CD4-positive, alpha-beta T cell (primary cell): ENCODE measurements around the gene CEMIP2. TPM values are rescaled to one million over a fixed set of nuclear protein-coding genes. Genes with fewer than 3 reads are reported as not detected.

Experiments used
- ATAC-seq: fragments of 200-7000 bp; cut with Tn5 transposase; one replicate; pipeline ENCODE4 v1.10.0; 2022; ENCODE audit warnings: mild to moderate bottlenecking; ENCODE audit not compliant: poor library complexity
- CTCF ChIA-PET: fragments of 350-600 bp; sonication (Branson Sonifier 250); formaldehyde crosslinking; loops from one replicate; lab custom pipeline; 2021; ENCODE audit warnings: antibody characterized with exemption, inconsistent platforms; lab: Charles Lee
- POLR2A ChIA-PET: fragments of 350-600 bp; sonication (Branson Sonifier 250); formaldehyde crosslinking; loops from one replicate; lab custom pipeline; 2021; ENCODE audit warnings: antibody characterized with exemption, inconsistent platforms; lab: Charles Lee
- DNase-seq, 14 experiments: peaks; one replicate each; pipeline ENCODE4 v3.0.0-alpha.2; 2013 to 2020; ENCODE audit warnings: mixed read lengths in 2 of 14
- H3K27ac ChIP-seq, 2 donors: one replicate each; pipeline versions ENCODE4 v1.5.1 to v1.7.0; 2013; ENCODE audit warnings: low read length in 2 of 2, low read depth in 1 of 2, mild to moderate bottlenecking in 1 of 2
- H3K27me3 ChIP-seq, 2 experiments: 1 replicate in 1 of 2; 2 replicates in 1 of 2; pipeline versions ENCODE4 v1.6.1 to v1.7.0; 2013; ENCODE audit warnings: low read length in 2 of 2, control low read depth in 1 of 2, mild to moderate bottlenecking in 1 of 2, moderate library complexity in 1 of 2; ENCODE audit not compliant: insufficient read depth in 2 of 2, control insufficient read depth in 1 of 2
- H3K36me3 ChIP-seq: one replicate; pipeline ENCODE4 v1.6.1; 2013; ENCODE audit warnings: low read length, control low read depth; ENCODE audit not compliant: insufficient read depth
- H3K4me1 ChIP-seq: one replicate; pipeline ENCODE4 v1.6.1; 2013; ENCODE audit warnings: low read length, control low read depth; ENCODE audit not compliant: insufficient read depth
- H3K4me3 ChIP-seq: one replicate; pipeline ENCODE4 v1.5.1; 2013; ENCODE audit warnings: mild to moderate bottlenecking, low read length, moderate library complexity
- H3K9me3 ChIP-seq, 2 experiments: 1 replicate in 1 of 2; 2 replicates in 1 of 2; pipeline versions ENCODE4 v1.6.1 to v1.7.0; 2013; ENCODE audit warnings: low read length in 2 of 2, mild to moderate bottlenecking in 2 of 2, control low read depth in 1 of 2, moderate library complexity in 1 of 2; ENCODE audit not compliant: control insufficient read depth in 1 of 2, insufficient read depth in 1 of 2
- H3K27ac Mint-ChIP-seq: one replicate; pipeline ENCODE4 v1.8.0; 2020; ENCODE audit warnings: mixed read lengths
- H3K27me3 Mint-ChIP-seq: one replicate; pipeline ENCODE4 v1.8.0; 2021; ENCODE audit warnings: mixed read lengths
- H3K36me3 Mint-ChIP-seq: one replicate; pipeline ENCODE4 v1.8.0; 2021; ENCODE audit warnings: low read depth, mixed read lengths
- H3K4me1 Mint-ChIP-seq: one replicate; pipeline ENCODE4 v1.8.0; 2021; ENCODE audit warnings: low read depth, mixed read lengths
- H3K4me3 Mint-ChIP-seq: one replicate; pipeline ENCODE4 v1.8.0; 2020; ENCODE audit warnings: mild to moderate bottlenecking, mixed read lengths
- H3K9me3 Mint-ChIP-seq: one replicate; pipeline ENCODE4 v1.8.0; 2020; ENCODE audit warnings: mixed read lengths
- CTCF ChIP-seq: fragments of 200-600 bp; IDR thresholded peaks from one replicate; pipeline ENCODE4 v1.8.0; 2022; ENCODE audit warnings: antibody characterized with exemption, mild to moderate bottlenecking
- intact Hi-C, 2 experiments: fragments of 100-400 bp; cut with DNase I in 1 of 2; cut with micrococcal nuclease in 1 of 2; formaldehyde crosslinking; loops; one replicate each; pipeline versions ENCODE4 v1.15.1 to v1.9.0; 2023 to 2025; cut with DNase I, micrococcal nuclease
- total RNA-seq, 174 experiments: library from RNA in 2 of 174; stranded (reverse) in 2 of 174; gene quantifications; one replicate each; pipeline ENCODE4 v1.2.3 and lab custom pipeline; 2021 to 2026

CEMIP2 gene
- total RNA-seq, 2 experiments from 2014 or later = 301 to 305 TPM

GRCh38 chr9:71656496-71656895 is 111.8 kb downstream of the CEMIP2 start:
- no peak for DNase-seq
- Histone ChIP-seq H3K27me3 (no peaks in the 10 kb centered on the region), H3K9me3 (no peaks in the 10 kb centered on the region), H3K4me3 (no peak overlapping the region), H3K36me3 (no peaks in the 10 kb centered on the region), H3K27ac (no peak overlapping the region), H3K4me1 (no peaks in the 10 kb centered on the region)
- no peaks in the 10 kb centered on the region for H3K36me3 Mint-ChIP-seq
- H3K27ac Mint-ChIP-seq = no peak overlapping the region
- POLR2A ChIA-PET = no interaction called here
- no peak for TF ChIP-seq CTCF
- ATAC-seq = no peak
- intact Hi-C loops = no loop called here
- peaks cover 18% of the 10 kb centered on the region for H3K27me3 Mint-ChIP-seq
- no peak overlapping the region for H3K4me3 Mint-ChIP-seq
- CTCF ChIA-PET = no interaction called here
- H3K4me1 Mint-ChIP-seq = no peaks in the 10 kb centered on the region
- no peaks in the 10 kb centered on the region for H3K9me3 Mint-ChIP-seq

DNA sequence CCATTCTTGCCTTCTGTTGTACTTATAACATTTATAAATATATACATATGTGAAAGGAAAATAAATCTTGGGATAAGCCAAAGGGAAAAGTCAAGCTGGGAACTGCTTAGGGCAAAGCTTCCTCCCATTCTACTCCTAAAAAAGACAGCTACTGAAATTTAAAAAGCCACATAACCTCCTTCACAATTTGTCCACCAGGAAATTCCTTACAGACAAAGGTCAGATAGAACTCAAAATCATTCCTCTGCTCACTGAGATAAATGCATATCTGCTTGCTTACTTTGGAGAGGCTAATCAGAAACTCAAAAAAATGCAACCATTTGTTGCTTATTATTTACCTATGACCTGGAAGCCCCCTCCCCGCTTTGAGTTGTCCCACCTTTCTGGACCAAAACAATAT is 112.5 kb downstream of the CEMIP2 start:
- H3K9me3 Mint-ChIP-seq = no peaks in the 10 kb centered on the region
- ChIA-PET CTCF (no interaction called here), POLR2A (no interaction called here)
- H3K27ac ChIP-seq = no peak overlapping the region
- H3K27me3 ChIP-seq = no peaks in the 10 kb centered on the region
- no peaks in the 10 kb centered on the region for H3K4me1 ChIP-seq
- H3K4me1 Mint-ChIP-seq = no peaks in the 10 kb centered on the region
- DNase-seq (no peak), ATAC-seq (no peak)
- H3K27ac Mint-ChIP-seq = no peak overlapping the region
- TF ChIP-seq CTCF = no peak
- intact Hi-C loops = no loop called here
- H3K9me3 ChIP-seq = no peaks in the 10 kb centered on the region
- H3K36me3 ChIP-seq = no peaks in the 10 kb centered on the region
- peaks cover 18% of the 10 kb centered on the region for H3K27me3 Mint-ChIP-seq
- H3K4me3 Mint-ChIP-seq = no peak overlapping the region
- no peak overlapping the region for H3K4me3 ChIP-seq
- no peaks in the 10 kb centered on the region for H3K36me3 Mint-ChIP-seq

DNA sequence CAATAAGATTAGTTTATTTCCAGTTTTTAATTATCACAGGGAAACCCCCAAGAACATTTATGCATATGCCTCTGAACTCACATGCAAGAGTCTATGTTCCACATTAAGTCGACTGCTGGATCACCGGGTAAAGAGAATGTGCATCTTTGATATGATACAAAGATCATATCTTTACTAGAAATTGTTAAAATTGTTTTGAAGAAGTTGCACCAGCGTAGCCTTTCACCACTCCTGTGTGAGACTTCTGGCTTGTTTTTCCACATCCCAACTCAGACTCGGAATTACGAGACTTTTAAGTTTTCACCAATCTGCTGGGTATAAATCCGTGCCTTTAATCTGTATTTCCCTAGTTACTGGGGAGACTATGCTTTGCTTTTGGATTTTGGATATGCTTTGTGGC is 113.2 kb downstream of the CEMIP2 start:
- TF ChIP-seq CTCF = no peak
- H3K4me3 Mint-ChIP-seq = no peak overlapping the region
- no peak overlapping the region for H3K4me3 ChIP-seq
- no peak overlapping the region for H3K27ac Mint-ChIP-seq
- H3K9me3 Mint-ChIP-seq = no peaks in the 10 kb centered on the region
- no peaks in the 10 kb centered on the region for H3K4me1 ChIP-seq
- intact Hi-C loops = no loop called here
- no peak overlapping the region for H3K27ac ChIP-seq
- H3K36me3 Mint-ChIP-seq = no peaks in the 10 kb centered on the region
- ATAC-seq = no peak
- peaks cover 3% of the 10 kb centered on the region for H3K4me1 Mint-ChIP-seq
- ChIA-PET CTCF (no interaction called here), POLR2A (no interaction called here)
- H3K9me3 ChIP-seq = no peaks in the 10 kb centered on the region
- no peaks in the 10 kb centered on the region for H3K36me3 ChIP-seq
- no peak for DNase-seq
- no peaks in the 10 kb centered on the region for H3K27me3 ChIP-seq
- H3K27me3 Mint-ChIP-seq = peaks cover 19% of the 10 kb centered on the region
